ENCODE measurements around the gene LSAMP. TPM values are rescaled to one million over a fixed set of nuclear protein-coding genes. Genes with fewer than 3 reads are reported as not detected.
A peak's percentile ranks its signal among the peaks of the same experiment; 100 is the strongest.
"Not testable (repeated sequence)": the region's sequence is repeated elsewhere in the genome, so short reads cannot be mapped to it uniquely, and the experiment has no call there.

LSAMP gene
- total RNA-seq, 1 donor from 2014 or later: 30.1 TPM

DNA sequence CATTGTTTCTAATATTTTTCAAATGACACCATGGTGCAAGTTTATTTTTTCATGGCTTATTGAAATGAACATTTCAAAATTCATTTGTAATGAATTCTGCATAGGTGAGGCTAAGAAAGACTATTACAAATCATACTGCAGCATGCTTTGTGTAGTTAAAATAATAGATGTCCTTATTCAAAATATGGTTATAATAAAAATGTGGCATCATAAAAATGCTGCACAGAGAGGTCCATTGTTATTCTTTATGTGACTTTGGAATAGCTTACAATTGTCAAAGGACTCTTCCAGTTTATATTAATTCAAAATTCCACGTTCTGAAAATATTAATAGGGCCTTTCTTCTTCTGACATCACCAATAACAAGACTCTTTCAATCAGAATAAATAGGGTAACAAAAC is 599.3 kb downstream of the LSAMP start:
- Mint-ChIP-seq H3K36me3 (peaks cover 2% of the 10 kb centered on the region), H3K4me3 (no peak overlapping the region), H3K9me3 (no peaks in the 10 kb centered on the region), H3K27ac (no peak overlapping the region), H3K27me3 (ENCODE audit: low read depth) (peaks cover 3% of the 10 kb centered on the region), H3K4me1 (no peaks in the 10 kb centered on the region)
- TF ChIP-seq, protein P1, sequence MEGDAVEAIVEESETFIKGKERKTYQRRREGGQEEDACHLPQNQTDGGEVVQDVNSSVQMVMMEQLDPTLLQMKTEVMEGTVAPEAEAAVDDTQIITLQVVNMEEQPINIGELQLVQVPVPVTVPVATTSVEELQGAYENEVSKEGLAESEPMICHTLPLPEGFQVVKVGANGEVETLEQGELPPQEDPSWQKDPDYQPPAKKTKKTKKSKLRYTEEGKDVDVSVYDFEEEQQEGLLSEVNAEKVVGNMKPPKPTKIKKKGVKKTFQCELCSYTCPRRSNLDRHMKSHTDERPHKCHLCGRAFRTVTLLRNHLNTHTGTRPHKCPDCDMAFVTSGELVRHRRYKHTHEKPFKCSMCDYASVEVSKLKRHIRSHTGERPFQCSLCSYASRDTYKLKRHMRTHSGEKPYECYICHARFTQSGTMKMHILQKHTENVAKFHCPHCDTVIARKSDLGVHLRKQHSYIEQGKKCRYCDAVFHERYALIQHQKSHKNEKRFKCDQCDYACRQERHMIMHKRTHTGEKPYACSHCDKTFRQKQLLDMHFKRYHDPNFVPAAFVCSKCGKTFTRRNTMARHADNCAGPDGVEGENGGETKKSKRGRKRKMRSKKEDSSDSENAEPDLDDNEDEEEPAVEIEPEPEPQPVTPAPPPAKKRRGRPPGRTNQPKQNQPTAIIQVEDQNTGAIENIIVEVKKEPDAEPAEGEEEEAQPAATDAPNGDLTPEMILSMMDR (IDR thresholded peaks at IDR 0.05; ENCODE audit: unreplicated experiment): no peak
- no peak for DNase-seq (ENCODE audit: low spot score in 2 of 2, unreplicated experiment in 2 of 2)

DNA sequence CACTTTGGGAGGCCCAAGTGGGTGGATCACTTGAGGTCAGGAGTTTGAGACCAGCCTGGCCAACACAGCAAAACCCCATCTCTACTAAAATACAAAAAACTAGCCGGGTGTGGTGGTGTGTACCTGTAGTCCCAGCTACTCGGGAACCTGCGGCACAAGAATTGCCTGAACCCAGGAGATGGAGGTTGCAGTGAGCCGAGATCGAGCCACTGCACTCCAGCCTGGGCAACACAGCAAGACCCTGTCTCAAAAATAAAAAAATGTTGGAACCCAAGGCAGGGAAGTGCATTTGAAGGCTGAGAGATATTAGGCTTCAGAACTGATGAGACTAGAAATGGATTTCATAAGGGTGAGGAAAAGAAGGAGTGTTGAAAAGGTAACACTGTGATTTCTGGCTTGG is 600.6 kb downstream of the LSAMP start:
- not testable (repeated sequence) for H3K27ac Mint-ChIP-seq; H3K27me3 Mint-ChIP-seq (ENCODE audit: low read depth); DNase-seq (ENCODE audit: low spot score in 2 of 2, unreplicated experiment in 2 of 2); H3K9me3 Mint-ChIP-seq; H3K36me3 Mint-ChIP-seq; H3K4me3 Mint-ChIP-seq; H3K4me1 Mint-ChIP-seq

DNA sequence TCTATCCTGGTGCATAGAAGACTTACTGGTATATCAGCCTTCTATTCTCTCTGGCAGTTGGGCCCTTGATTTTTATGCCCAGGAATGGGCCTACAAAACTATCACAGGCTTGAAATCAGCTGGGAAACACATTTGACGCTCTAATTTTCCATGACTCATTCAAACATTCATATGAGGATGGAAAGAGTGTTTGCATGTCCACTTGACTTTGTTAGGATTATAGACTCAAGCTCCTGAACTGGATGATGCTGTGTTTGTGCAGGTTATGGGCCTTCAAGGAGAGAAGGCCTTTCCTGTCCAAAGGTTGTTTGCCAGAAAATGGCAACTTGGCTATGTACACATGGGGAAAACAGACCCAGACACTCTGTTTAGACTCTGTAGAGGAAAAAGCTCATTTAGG is 602.1 kb downstream of the LSAMP start:
- H3K27me3 Mint-ChIP-seq (ENCODE audit: low read depth): peaks cover 5% of the 10 kb centered on the region
- TF ChIP-seq, protein P1 (IDR thresholded peaks at IDR 0.05; ENCODE audit: unreplicated experiment): no peak
- no peak for DNase-seq (ENCODE audit: low spot score in 2 of 2, unreplicated experiment in 2 of 2)
- H3K36me3 Mint-ChIP-seq: peaks cover 2% of the 10 kb centered on the region
- H3K4me1 Mint-ChIP-seq: no peaks in the 10 kb centered on the region
- no peak overlapping the region for H3K4me3 Mint-ChIP-seq
- no peak overlapping the region for H3K27ac Mint-ChIP-seq
- H3K9me3 Mint-ChIP-seq: no peaks in the 10 kb centered on the region

DNA sequence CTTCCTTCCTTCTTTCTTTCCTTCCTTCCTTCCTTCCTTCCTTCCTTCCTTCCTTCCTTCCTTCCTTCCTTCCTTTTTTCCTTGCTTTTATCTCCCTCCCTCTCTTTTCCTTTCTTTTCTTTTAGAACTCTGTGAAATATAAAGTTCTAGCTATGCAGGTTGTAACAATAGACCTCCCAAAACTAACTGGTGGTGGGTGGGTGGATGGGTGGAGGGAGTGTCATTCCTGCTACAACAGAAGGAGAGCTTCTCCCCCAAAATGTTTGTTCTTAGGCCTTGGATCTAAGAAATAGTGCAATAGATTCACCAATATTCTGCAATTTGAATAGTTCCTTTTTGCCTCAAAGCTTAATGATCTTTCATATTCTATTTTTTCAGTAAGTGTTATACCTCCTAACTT is 606.0 kb downstream of the LSAMP start:
- no peaks in the 10 kb centered on the region for H3K4me1 Mint-ChIP-seq
- H3K36me3 Mint-ChIP-seq: peaks cover 2% of the 10 kb centered on the region
- H3K27ac Mint-ChIP-seq: no peak overlapping the region
- no peaks in the 10 kb centered on the region for H3K9me3 Mint-ChIP-seq
- no peak overlapping the region for H3K4me3 Mint-ChIP-seq
- H3K27me3 Mint-ChIP-seq (ENCODE audit: low read depth): peaks cover 5% of the 10 kb centered on the region
- TF ChIP-seq, protein P1 (IDR thresholded peaks at IDR 0.05; ENCODE audit: unreplicated experiment): no peak
- DNase-seq (ENCODE audit: low spot score in 2 of 2, unreplicated experiment in 2 of 2): no peak

DNA sequence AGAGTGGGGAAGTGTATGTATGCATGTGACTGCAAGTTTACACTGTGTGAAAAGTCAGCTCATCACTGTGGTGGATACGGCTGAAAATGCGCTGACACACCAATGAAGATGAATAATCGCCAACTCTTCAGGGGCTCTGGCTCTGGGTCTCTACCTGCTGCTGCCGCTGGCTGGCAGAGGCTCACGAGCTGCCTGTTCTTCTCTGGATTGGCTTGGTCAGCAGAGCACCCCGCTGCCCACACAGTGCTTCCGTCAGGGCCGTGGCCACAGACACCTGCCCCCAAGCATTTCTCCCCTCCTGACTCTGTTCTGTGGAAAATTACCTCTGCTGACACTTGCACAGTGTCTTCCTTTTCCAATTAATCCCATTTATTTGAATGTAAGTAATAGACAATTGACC is 606.5 kb downstream of the LSAMP start:
- Mint-ChIP-seq H3K27ac (no peak overlapping the region), H3K36me3 (peaks cover 2% of the 10 kb centered on the region), H3K27me3 (ENCODE audit: low read depth) (peaks cover 5% of the 10 kb centered on the region), H3K4me3 (no peak overlapping the region), H3K4me1 (no peaks in the 10 kb centered on the region), H3K9me3 (no peaks in the 10 kb centered on the region)
- TF ChIP-seq, protein P1 (IDR thresholded peaks at IDR 0.05; ENCODE audit: unreplicated experiment): no peak
- no peak for DNase-seq (ENCODE audit: low spot score in 2 of 2, unreplicated experiment in 2 of 2)

DNA sequence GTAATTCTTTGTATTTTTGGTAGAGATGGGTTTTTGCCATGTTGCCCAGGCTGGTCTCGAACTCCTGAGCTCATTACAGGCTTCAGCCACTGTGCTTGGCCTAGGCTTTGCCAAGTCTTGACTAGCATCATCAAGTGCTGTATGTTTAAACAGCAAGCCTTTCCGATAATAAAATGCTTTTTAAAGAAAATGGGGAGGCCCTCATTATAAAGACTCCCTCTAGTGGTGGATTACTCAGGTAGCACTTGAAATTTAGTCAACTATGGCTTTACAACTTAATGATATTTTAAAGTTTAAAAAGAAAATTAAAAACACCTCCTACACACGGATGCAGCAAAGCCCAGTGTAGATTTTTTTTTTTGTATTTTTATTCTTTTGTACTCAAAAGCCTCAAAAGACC is 608.3 kb downstream of the LSAMP start:
- no peak overlapping the region for H3K4me3 Mint-ChIP-seq
- TF ChIP-seq, protein P1 (IDR thresholded peaks at IDR 0.05; ENCODE audit: unreplicated experiment): peak; percentile 83
- H3K27me3 Mint-ChIP-seq (ENCODE audit: low read depth): peaks cover 5% of the 10 kb centered on the region
- H3K36me3 Mint-ChIP-seq: peaks cover 2% of the 10 kb centered on the region
- H3K9me3 Mint-ChIP-seq: no peaks in the 10 kb centered on the region
- no peak overlapping the region for H3K27ac Mint-ChIP-seq
- DNase-seq (ENCODE audit: low spot score in 2 of 2, unreplicated experiment in 2 of 2): no peak
- peaks cover 4% of the 10 kb centered on the region for H3K4me1 Mint-ChIP-seq
